Left ventricle myocardium inferior (tissue), 1 donor: ENCODE data around the gene PITX1. TPM values are rescaled to one million over a fixed set of nuclear protein-coding genes. Genes with fewer than 3 reads are reported as not detected.
"Not testable (repeated sequence)": the region's sequence is repeated elsewhere in the genome, so short reads cannot be mapped to it uniquely, and the experiment has no call there.

Experiments
- DNase-seq: peaks from one replicate; pipeline ENCODE4 v3.0.0-alpha.2; 2020
- H3K27ac ChIP-seq: fragments of 200-600 bp; replicated peaks from 2 replicates; pipeline ENCODE4 v1.8.0; 2021
- H3K27me3 ChIP-seq: fragments of 200-600 bp; 2 replicates; pipeline ENCODE4 v1.8.0; 2021; ENCODE audit warnings: low read depth
- H3K36me3 ChIP-seq: fragments of 200-600 bp; 2 replicates; pipeline ENCODE4 v1.8.0; 2021
- H3K4me1 ChIP-seq: fragments of 200-600 bp; 2 replicates; pipeline ENCODE4 v1.8.0; 2021
- H3K4me3 ChIP-seq: fragments of 200-600 bp; 2 replicates; pipeline ENCODE4 v1.8.0; 2021; ENCODE audit warnings: mild to moderate bottlenecking, moderate library complexity
- H3K9me3 ChIP-seq: fragments of 200-600 bp; replicated peaks from 2 replicates; pipeline ENCODE4 v1.8.0; 2021
- intact Hi-C: fragments of 100-400 bp; cut with micrococcal nuclease; formaldehyde crosslinking; loops from one replicate; pipeline ENCODE4 v1.11.0; 2022
- total RNA-seq: library from RNA; stranded (reverse); fragmentation: NEBNext Ultra II Directional; extraction: Animal tissue kit (Norgen Biotek cat#: 25700); gene quantifications from one replicate; pipeline ENCODE4 v1.2.1, GENCODE V29; 2021
- TF ChIP-seq, protein P1 (sequence below): fragments of 200-600 bp; IDR thresholded peaks from 2 replicates; pipeline ENCODE4 v1.8.0; 2021; ENCODE audit warnings: antibody characterized with exemption, mild to moderate bottlenecking, borderline replicate concordance
- donor health status: DM: no; HTN: yes; CAD: no; lungs with severe emphysema.

PITX1 gene
- total RNA-seq, 1 donor from 2014 or later, result not detected

DNA sequence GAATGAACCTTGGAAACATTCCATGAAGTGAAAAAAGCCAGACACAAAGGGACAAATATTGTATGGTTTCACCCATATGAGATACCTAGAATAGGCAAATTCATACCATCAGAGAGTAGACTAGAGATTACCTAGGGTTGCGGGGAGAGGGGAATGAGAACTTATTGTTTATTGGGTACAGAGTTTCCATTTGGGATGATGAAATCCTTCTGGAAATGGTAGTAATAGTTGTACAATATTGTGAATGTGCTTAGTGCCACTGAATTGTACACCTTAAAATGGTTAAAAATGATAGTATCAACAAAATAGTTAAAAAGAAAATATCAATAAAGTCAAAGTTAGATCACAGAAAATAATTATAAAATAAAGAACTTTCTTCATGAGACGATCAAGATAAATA, 40.9 kb downstream of the PITX1 start:
- H3K4me1 ChIP-seq, result peaks cover 10% of the 10 kb centered on the region
- TF ChIP-seq, protein P1, sequence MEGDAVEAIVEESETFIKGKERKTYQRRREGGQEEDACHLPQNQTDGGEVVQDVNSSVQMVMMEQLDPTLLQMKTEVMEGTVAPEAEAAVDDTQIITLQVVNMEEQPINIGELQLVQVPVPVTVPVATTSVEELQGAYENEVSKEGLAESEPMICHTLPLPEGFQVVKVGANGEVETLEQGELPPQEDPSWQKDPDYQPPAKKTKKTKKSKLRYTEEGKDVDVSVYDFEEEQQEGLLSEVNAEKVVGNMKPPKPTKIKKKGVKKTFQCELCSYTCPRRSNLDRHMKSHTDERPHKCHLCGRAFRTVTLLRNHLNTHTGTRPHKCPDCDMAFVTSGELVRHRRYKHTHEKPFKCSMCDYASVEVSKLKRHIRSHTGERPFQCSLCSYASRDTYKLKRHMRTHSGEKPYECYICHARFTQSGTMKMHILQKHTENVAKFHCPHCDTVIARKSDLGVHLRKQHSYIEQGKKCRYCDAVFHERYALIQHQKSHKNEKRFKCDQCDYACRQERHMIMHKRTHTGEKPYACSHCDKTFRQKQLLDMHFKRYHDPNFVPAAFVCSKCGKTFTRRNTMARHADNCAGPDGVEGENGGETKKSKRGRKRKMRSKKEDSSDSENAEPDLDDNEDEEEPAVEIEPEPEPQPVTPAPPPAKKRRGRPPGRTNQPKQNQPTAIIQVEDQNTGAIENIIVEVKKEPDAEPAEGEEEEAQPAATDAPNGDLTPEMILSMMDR, result no peak
- peaks cover 6% of the 10 kb centered on the region for H3K9me3 ChIP-seq
- H3K4me3 ChIP-seq, result no peak overlapping the region
- H3K36me3 ChIP-seq, result no peaks in the 10 kb centered on the region
- intact Hi-C loops, result no loop called here
- no peak for DNase-seq
- no peaks in the 10 kb centered on the region for H3K27me3 ChIP-seq
- no peak overlapping the region for H3K27ac ChIP-seq

DNA sequence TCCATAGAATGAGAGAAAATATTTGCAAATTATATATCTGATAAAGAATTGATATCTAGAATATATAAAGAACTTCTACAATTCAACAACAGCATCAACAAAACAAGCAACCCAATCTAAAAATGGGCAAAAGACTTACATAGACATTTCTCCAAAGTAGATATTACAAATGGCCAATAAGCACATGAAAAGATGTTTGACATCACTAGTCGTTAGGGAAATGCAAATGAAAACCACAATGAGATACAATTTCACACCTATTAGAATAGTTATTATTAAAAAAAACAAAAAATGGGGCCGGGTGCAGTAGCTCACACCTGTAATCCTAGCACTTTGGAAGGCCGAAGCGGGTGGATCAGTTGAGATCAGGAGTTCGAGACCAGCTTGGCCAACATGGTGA, 41.9 kb downstream of the PITX1 start:
- Histone ChIP-seq H3K27me3 (no peaks in the 10 kb centered on the region), H3K36me3 (no peaks in the 10 kb centered on the region), H3K27ac (no peak overlapping the region), H3K4me3 (no peak overlapping the region), H3K4me1 (peaks cover 10% of the 10 kb centered on the region), H3K9me3 (peaks cover 6% of the 10 kb centered on the region)
- intact Hi-C loops, result no loop called here
- TF ChIP-seq, protein P1, result no peak
- DNase-seq, result no peak

DNA sequence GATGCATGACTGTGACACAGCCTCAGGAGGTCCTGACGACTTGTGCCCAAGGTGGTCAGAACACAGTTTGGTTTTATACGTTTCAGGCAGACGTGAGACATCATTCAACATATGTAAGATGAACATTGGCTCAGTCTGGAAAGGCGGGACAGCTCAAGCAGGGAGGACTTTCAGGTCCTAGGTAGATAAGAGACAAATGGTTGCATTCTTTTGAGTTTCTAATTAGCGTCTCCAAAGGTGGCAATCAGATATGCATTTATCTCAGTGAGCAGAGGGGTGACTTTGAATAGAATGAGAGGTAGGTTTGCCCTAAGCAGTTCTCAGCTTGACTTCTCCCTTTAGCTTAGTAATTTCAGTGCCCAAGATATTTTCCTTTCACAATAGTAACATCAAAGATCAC, 43.8 kb downstream of the PITX1 start:
- H3K9me3 ChIP-seq, intact Hi-C loops, DNase-seq, H3K27me3 ChIP-seq, H3K4me3 ChIP-seq, H3K27ac ChIP-seq, H3K36me3 ChIP-seq, H3K4me1 ChIP-seq: not testable (repeated sequence)

DNA sequence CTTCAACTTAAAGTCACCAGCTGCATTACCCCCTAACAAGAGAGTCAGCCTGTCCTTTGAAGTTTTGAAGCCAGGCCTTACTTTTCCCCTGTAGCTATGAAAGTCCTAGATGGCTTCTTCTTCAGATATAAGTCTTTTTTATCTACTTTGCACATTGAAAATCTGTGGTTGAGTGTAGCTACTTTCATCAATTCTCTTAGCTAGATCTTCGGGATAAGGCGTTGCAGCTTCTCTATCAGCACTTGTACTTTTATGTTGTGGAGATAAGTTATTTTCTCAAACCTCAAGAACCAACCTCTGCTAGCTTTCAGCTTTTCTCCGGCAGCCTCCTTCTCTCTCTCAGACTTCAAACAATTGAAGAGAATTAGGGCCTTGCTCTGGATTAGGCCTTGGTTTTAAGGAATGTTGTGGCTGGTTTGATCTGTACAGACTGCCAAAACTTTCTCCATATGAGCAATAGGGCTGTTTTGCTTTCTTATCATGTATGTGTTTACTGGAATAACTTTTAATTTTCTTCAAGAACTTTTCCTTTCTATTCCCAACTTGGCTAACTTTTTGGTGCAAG, 44.7 kb downstream of the PITX1 start:
- H3K36me3 ChIP-seq, result no peaks in the 10 kb centered on the region
- intact Hi-C loops, result no loop called here
- no peaks in the 10 kb centered on the region for H3K27me3 ChIP-seq
- TF ChIP-seq, protein P1, result no peak
- H3K4me3 ChIP-seq, result no peak overlapping the region
- peaks cover 10% of the 10 kb centered on the region for H3K4me1 ChIP-seq
- peaks cover 7% of the 10 kb centered on the region for H3K9me3 ChIP-seq
- no peak overlapping the region for H3K27ac ChIP-seq
- no peak for DNase-seq

DNA sequence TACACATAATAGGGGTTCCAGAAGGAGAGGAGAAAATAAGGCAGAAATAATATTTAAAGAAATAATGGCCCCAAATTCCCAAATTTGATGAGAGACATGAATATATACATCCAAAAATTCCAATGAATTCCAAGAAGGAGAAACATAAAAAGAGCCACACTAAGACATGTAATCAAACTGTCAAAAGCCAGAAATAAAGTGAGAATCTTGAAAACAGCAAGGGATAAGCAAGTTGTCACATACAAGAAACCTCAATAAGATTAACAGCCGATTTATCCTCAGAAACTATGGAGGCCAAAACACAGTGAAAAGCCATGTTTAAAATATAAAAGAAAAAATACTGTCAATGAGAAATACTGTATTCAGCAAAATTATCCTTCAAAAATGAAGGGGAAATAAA, 51.8 kb downstream of the PITX1 start:
- H3K36me3 ChIP-seq, result no peaks in the 10 kb centered on the region
- intact Hi-C loops, result no loop called here
- peaks cover 58% of the 10 kb centered on the region for H3K9me3 ChIP-seq
- no peak overlapping the region for H3K4me3 ChIP-seq
- H3K27ac ChIP-seq, result no peak overlapping the region
- TF ChIP-seq, protein P1, result no peak
- no peak for DNase-seq
- no peaks in the 10 kb centered on the region for H3K27me3 ChIP-seq
- no peaks in the 10 kb centered on the region for H3K4me1 ChIP-seq

DNA sequence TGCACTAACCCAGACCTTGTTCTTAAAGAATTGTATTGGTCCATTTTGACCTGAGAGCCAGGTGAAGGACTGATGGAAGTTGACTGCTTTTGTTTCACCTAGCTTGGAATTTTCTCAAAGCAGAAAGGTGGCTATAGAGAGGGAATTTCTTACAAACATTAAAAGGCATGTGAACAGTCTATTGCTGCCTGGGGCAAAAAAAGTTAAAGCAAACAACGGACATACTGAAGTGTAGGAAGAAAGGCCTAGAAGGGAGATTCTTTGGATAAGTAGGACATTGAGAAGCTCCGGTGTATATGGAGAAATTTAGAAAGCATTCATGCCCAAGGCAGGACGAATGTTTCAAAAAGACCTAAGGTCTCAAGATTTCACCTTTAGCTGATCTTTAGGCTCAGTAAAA, 54.6 kb downstream of the PITX1 start:
- intact Hi-C loops, result no loop called here
- TF ChIP-seq, protein P1, result no peak
- H3K9me3 ChIP-seq, result peaks cover 68% of the 10 kb centered on the region
- no peak overlapping the region for H3K4me3 ChIP-seq
- H3K27me3 ChIP-seq, result no peaks in the 10 kb centered on the region
- no peaks in the 10 kb centered on the region for H3K36me3 ChIP-seq
- H3K4me1 ChIP-seq, result no peaks in the 10 kb centered on the region
- H3K27ac ChIP-seq, result no peak overlapping the region
- DNase-seq, result no peak

Other genes starting within 250 kb of the PITX1 start
- 24.9 TPM for gene C5orf24, start 188.3 kb downstream of the PITX1 start, total RNA-seq
- 49.5 TPM for gene TXNDC15, start 159.9 kb downstream of the PITX1 start, total RNA-seq
- gene PCBD2, start 129.1 kb downstream of the PITX1 start, total RNA-seq, result 26.3 TPM
- 0.49 TPM for gene CATSPER3, start 66.3 kb downstream of the PITX1 start, total RNA-seq